Amniotic stem cell (primary cell): ENCODE measurements around the gene ZNF230.
A peak's percentile ranks its signal among the peaks of the same experiment; 100 is the strongest.

Experiments used
- DNase-seq: peaks from one replicate; lab custom pipeline; 2025; lab: John Stamatoyannopoulos, UW

ZNF230 gene

GRCh38 chr19:44042147-44042546 is 39.4 kb downstream of the ZNF230 start:
- no peak for DNase-seq

- DNase-seq, result no peak
Measured at GRCh38 chr19:44050740-44051649, 48.2 kb downstream of the ZNF230 start.

- peak; percentile 84 for DNase-seq
Measured at GRCh38 chr19:44051650-44052402, 49.1 kb downstream of the ZNF230 start, which contains the start of gene ZNF223. ZNF223 (plus strand) TSS chr19:44052036; CDS start chr19:44055177, 3,141 bp downstream.

- no peak for DNase-seq
Measured at GRCh38 chr19:44055870-44056269, 53.1 kb downstream of the ZNF230 start.

GRCh38 chr19:44059229-44059628 is 56.5 kb downstream of the ZNF230 start:
- no peak for DNase-seq

- no peak for DNase-seq
Measured at GRCh38 chr19:44061038-44061437, 58.3 kb downstream of the ZNF230 start.
